GM23338 (cell line): ENCODE measurements around the gene UNKL. TPM values are rescaled to one million over a fixed set of nuclear protein-coding genes. Genes with fewer than 3 reads are reported as not detected.

Source experiments
- ATAC-seq: fragments of 200-7000 bp; cut with Tn5 transposase; 3 replicates; pipeline ENCODE4 v1.9.1; 2020
- DNase-seq: peaks from one replicate; pipeline ENCODE4 v3.0.0-alpha.2; 2015; ENCODE audit warnings: low spot score
- H2AFZ ChIP-seq: fragments of 200-600 bp; sonication (generic); 2 replicates; pipeline ENCODE4 v1.8.0; 2016; ENCODE audit warnings: antibody characterized with exemption, mild to moderate bottlenecking, moderate library complexity
- H3F3A ChIP-seq: fragments of 200-600 bp; sonication (generic); replicated peaks from 2 replicates; pipeline ENCODE4 v1.8.0; 2017; ENCODE audit warnings: antibody characterized with exemption, mixed run types, low read depth
- H3K27ac ChIP-seq: fragments of 200-600 bp; sonication (generic); 2 replicates; pipeline ENCODE4 v1.6.1; 2016; ENCODE audit warnings: low read depth
- H3K27me3 ChIP-seq: fragments of 200-600 bp; sonication (generic); 2 replicates; pipeline ENCODE4 v1.8.0; 2016; ENCODE audit warnings: mild to moderate bottlenecking, mixed run types, moderate library complexity; ENCODE audit not compliant: insufficient read depth
- H3K36me3 ChIP-seq: fragments of 200-600 bp; sonication (generic); 2 replicates; pipeline ENCODE4 v1.8.0; 2016; ENCODE audit warnings: mild to moderate bottlenecking; ENCODE audit not compliant: insufficient read depth
- H3K4me1 ChIP-seq: fragments of 200-600 bp; sonication (generic); 2 replicates; pipeline ENCODE4 v1.8.0; 2016; ENCODE audit warnings: mild to moderate bottlenecking, moderate library complexity; ENCODE audit not compliant: insufficient read depth
- H3K4me2 ChIP-seq: fragments of 200-600 bp; sonication (generic); 2 replicates; pipeline ENCODE4 v1.7.1; 2017; ENCODE audit warnings: mixed run types
- H3K4me3 ChIP-seq: fragments of 200-600 bp; sonication (generic); 2 replicates; pipeline ENCODE4 v1.6.1; 2016; ENCODE audit warnings: mixed run types
- H3K79me2 ChIP-seq: fragments of 200-600 bp; sonication (generic); replicated peaks from 2 replicates; pipeline ENCODE4 v1.8.0; 2017; ENCODE audit warnings: mild to moderate bottlenecking; ENCODE audit not compliant: insufficient read depth
- H3K9me2 ChIP-seq: fragments of 200-600 bp; sonication (generic); 2 replicates; pipeline ENCODE4 v1.8.0; 2017; ENCODE audit not compliant: insufficient read depth
- H4K20me1 ChIP-seq: fragments of 200-600 bp; sonication (generic); replicated peaks from 2 replicates; pipeline ENCODE4 v1.8.0; 2017; ENCODE audit warnings: mild to moderate bottlenecking; ENCODE audit not compliant: insufficient read depth
- H3K27ac Mint-ChIP-seq: 2 replicates; pipeline ENCODE4 v1.8.0; 2020; ENCODE audit warnings: inconsistent platforms, mild to moderate bottlenecking, moderate library complexity, mixed read lengths
- H3K27me3 Mint-ChIP-seq: 3 replicates; pipeline ENCODE4 v1.8.0; 2022; ENCODE audit warnings: low read depth, mild to moderate bottlenecking, moderate library complexity, mixed read lengths, inconsistent platforms; ENCODE audit not compliant: insufficient read depth, poor library complexity
- H3K36me3 Mint-ChIP-seq: 3 replicates; pipeline ENCODE4 v1.8.0; 2021; ENCODE audit warnings: low read depth, mild to moderate bottlenecking, inconsistent platforms, moderate library complexity, mixed read lengths
- H3K4me1 Mint-ChIP-seq: 3 replicates; pipeline ENCODE4 v1.8.0; 2020; ENCODE audit warnings: mild to moderate bottlenecking, inconsistent platforms, mixed read lengths
- H3K4me3 Mint-ChIP-seq: 3 replicates; pipeline ENCODE4 v1.8.0; 2021; ENCODE audit warnings: moderate library complexity, mild to moderate bottlenecking, inconsistent platforms, mixed read lengths
- H3K9me3 Mint-ChIP-seq: 3 replicates; pipeline ENCODE4 v1.8.0; 2020; ENCODE audit warnings: moderate library complexity, mild to moderate bottlenecking, inconsistent platforms, mixed read lengths
- CREB1 ChIP-seq: fragments of 250-450 bp; sonication (Bioruptor Pico); IDR thresholded peaks from 2 replicates; pipeline ENCODE4 v1.5.0; 2020; ENCODE audit warnings: low read depth, mild to moderate bottlenecking, moderate library complexity
- CTCF ChIP-seq, 2 experiments: fragments of 200-600 bp in 1 of 2; sonication (generic) in 1 of 2; conservative IDR thresholded peaks; 2 replicates each; pipeline versions ENCODE4 v1.5.1 to v1.6.1; 2016 to 2017; ENCODE audit warnings: antibody characterized with exemption in 2 of 2, low read depth in 2 of 2, mild to moderate bottlenecking in 2 of 2, moderate library complexity in 1 of 2
- EZH2 ChIP-seq: fragments of 200-600 bp; sonication (generic); IDR thresholded peaks from one replicate; pipeline ENCODE4 v1.8.0; 2017; ENCODE audit warnings: antibody characterized with exemption, mild to moderate bottlenecking, low read depth; ENCODE audit not compliant: unreplicated experiment
- EZH2phosphoT487 ChIP-seq: fragments of 200-600 bp; sonication (generic); IDR thresholded peaks from one replicate; pipeline ENCODE4 v1.8.1; 2018; ENCODE audit warnings: antibody characterized with exemption; ENCODE audit not compliant: unreplicated experiment
- JUNB ChIP-seq: IDR thresholded peaks from one replicate; pipeline ENCODE4 v1.6.1; 2016; ENCODE audit warnings: antibody characterized with exemption; ENCODE audit not compliant: unreplicated experiment
- NANOG ChIP-seq: IDR thresholded peaks from 2 replicates; pipeline ENCODE4 v1.6.1; 2016; ENCODE audit warnings: antibody characterized with exemption, borderline replicate concordance
- POLR2AphosphoS5 ChIP-seq: IDR thresholded peaks from 2 replicates; pipeline ENCODE4 v1.6.1; 2016; ENCODE audit warnings: antibody characterized with exemption, low read depth
- REST ChIP-seq: IDR thresholded peaks from one replicate; pipeline ENCODE4 v1.6.1; 2018; ENCODE audit warnings: antibody characterized with exemption; ENCODE audit not compliant: unreplicated experiment
- STAT1 ChIP-seq: IDR thresholded peaks from one replicate; pipeline ENCODE4 v1.6.1; 2016; ENCODE audit warnings: antibody characterized with exemption; ENCODE audit not compliant: unreplicated experiment
- ZNF114 ChIP-seq: fragments of 250-450 bp; sonication (Bioruptor Pico); IDR thresholded peaks from 2 replicates; pipeline ENCODE4 v1.5.0; 2020; ENCODE audit warnings: mild to moderate bottlenecking, moderate library complexity
- ZNF331 ChIP-seq: fragments of 250-450 bp; sonication (Bioruptor Pico); IDR thresholded peaks from 2 replicates; pipeline ENCODE4 v1.5.0; 2020; ENCODE audit warnings: low read depth, mild to moderate bottlenecking, moderate library complexity
- polyA plus RNA-seq: library from polyadenylated mRNA; unstranded; fragments of >200 nt; fragmentation: Nextera tagmentation; extraction: Ambion mirVana; gene quantifications from 2 replicates; pipeline ENCODE4 v1.2.1, GENCODE V29; 2016
- total RNA-seq: library from RNA; depleted of rRNA; stranded (reverse); fragments of >200 nt; shearing (Covaris generic); gene quantifications from 2 replicates; pipeline ENCODE4 v1.2.3, GENCODE V29; 2014
- TF ChIP-seq, protein P1 (sequence below): IDR thresholded peaks from 2 replicates; pipeline ENCODE4 v1.6.1; 2016; ENCODE audit warnings: antibody characterized with exemption
- TF ChIP-seq, protein P2 (sequence below): fragments of 250-450 bp; sonication (Bioruptor Pico); IDR thresholded peaks from 2 replicates; pipeline ENCODE4 v1.5.0; 2020; ENCODE audit warnings: mild to moderate bottlenecking, moderate library complexity

UNKL gene
- total and polyA plus RNA-seq, 2 experiments from 2014 or later, result 16.7 to 28.7 TPM

DNA sequence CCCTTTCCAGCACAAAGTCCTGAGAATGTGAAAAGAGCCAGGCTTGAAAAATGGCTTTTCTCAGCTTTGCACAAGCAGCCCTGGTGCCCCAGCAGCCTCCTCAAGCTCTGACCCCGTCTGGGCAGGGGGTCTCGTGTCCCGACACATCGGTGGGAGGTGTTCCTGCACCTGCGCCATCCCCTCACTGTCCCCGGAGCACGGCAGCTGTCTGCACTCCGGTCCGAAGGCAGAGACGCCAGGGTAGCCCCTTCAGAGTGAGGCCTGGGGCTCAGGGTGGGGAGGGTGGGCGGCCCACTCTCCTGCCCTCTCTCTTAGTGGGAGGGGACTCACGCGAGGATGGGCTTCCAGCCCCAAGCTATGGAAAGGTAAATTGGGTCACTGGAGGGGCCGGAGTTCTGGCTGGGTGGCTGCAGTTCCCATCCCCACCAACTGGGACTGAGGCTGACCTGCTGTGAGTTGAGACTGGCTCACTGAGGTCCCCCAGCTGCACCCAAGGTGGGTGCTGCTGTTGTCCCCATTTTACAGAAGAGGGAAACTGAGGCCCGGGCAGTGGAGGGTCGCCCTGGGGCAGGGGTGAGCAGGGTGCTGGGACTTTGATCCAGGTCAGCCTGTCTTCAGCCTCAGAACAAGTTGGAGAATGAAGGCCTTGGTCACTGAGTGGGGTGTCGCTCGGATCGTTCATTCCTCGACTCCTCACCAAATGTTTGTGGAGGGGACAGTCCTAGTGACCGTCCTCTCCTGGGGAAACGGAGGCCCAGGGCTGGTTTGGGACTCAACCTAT is 83.4 kb downstream of the UNKL start:
- Histone ChIP-seq H3K36me3 (no peaks in the 10 kb centered on the region), H3K9me2 (no peaks in the 10 kb centered on the region), H3K4me1 (peaks cover 10% of the 10 kb centered on the region), H4K20me1 (no peaks in the 10 kb centered on the region; the same call in 1 of the 2 replicates), H3K4me3 (peak overlapping the region; percentile 72), H3K27me3 (peaks cover 36% of the 10 kb centered on the region), H3F3A (0 out of 2 replicates have a peak, but pooled peaks cover 5% of the 10 kb centered on the region), H2AFZ (no peak overlapping the region), H3K79me2 (no peaks in the 10 kb centered on the region), H3K4me2 (peak overlapping the region; percentile 95), H3K27ac (peak overlapping the region; percentile 75; the same call in 1 of the 2 replicates)
- Mint-ChIP-seq H3K27ac (peak overlapping the region; percentile 90), H3K36me3 (no peaks in the 10 kb centered on the region; the same call in 2 of the 3 replicates), H3K4me1 (peaks cover 17% of the 10 kb centered on the region), H3K27me3 (peaks cover 34% of the 10 kb centered on the region), H3K9me3 (no peaks in the 10 kb centered on the region), H3K4me3 (peak overlapping the region; percentile 76)
- ATAC-seq, result no peak
- DNase-seq, result no peak
- TF ChIP-seq JUNB, result no peak
- TF ChIP-seq ZNF331 (CRISPR knock-in tag), result no peak
- no peak for TF ChIP-seq EZH2phosphoT487
- TF ChIP-seq NANOG, result no peak
- TF ChIP-seq, protein P1, sequence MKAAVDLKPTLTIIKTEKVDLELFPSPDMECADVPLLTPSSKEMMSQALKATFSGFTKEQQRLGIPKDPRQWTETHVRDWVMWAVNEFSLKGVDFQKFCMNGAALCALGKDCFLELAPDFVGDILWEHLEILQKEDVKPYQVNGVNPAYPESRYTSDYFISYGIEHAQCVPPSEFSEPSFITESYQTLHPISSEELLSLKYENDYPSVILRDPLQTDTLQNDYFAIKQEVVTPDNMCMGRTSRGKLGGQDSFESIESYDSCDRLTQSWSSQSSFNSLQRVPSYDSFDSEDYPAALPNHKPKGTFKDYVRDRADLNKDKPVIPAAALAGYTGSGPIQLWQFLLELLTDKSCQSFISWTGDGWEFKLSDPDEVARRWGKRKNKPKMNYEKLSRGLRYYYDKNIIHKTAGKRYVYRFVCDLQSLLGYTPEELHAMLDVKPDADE, result no peak
- TF ChIP-seq ZNF114 (CRISPR knock-in tag), result no peak
- TF ChIP-seq CTCF (conservative IDR thresholded peaks at IDR 0.05; ENCODE audit: low read depth in 2 of 2), result no peak
- TF ChIP-seq CREB1 (CRISPR knock-in tag), result no peak
- no peak for TF ChIP-seq REST
- no peak for TF ChIP-seq STAT1
- TF ChIP-seq, protein P2, sequence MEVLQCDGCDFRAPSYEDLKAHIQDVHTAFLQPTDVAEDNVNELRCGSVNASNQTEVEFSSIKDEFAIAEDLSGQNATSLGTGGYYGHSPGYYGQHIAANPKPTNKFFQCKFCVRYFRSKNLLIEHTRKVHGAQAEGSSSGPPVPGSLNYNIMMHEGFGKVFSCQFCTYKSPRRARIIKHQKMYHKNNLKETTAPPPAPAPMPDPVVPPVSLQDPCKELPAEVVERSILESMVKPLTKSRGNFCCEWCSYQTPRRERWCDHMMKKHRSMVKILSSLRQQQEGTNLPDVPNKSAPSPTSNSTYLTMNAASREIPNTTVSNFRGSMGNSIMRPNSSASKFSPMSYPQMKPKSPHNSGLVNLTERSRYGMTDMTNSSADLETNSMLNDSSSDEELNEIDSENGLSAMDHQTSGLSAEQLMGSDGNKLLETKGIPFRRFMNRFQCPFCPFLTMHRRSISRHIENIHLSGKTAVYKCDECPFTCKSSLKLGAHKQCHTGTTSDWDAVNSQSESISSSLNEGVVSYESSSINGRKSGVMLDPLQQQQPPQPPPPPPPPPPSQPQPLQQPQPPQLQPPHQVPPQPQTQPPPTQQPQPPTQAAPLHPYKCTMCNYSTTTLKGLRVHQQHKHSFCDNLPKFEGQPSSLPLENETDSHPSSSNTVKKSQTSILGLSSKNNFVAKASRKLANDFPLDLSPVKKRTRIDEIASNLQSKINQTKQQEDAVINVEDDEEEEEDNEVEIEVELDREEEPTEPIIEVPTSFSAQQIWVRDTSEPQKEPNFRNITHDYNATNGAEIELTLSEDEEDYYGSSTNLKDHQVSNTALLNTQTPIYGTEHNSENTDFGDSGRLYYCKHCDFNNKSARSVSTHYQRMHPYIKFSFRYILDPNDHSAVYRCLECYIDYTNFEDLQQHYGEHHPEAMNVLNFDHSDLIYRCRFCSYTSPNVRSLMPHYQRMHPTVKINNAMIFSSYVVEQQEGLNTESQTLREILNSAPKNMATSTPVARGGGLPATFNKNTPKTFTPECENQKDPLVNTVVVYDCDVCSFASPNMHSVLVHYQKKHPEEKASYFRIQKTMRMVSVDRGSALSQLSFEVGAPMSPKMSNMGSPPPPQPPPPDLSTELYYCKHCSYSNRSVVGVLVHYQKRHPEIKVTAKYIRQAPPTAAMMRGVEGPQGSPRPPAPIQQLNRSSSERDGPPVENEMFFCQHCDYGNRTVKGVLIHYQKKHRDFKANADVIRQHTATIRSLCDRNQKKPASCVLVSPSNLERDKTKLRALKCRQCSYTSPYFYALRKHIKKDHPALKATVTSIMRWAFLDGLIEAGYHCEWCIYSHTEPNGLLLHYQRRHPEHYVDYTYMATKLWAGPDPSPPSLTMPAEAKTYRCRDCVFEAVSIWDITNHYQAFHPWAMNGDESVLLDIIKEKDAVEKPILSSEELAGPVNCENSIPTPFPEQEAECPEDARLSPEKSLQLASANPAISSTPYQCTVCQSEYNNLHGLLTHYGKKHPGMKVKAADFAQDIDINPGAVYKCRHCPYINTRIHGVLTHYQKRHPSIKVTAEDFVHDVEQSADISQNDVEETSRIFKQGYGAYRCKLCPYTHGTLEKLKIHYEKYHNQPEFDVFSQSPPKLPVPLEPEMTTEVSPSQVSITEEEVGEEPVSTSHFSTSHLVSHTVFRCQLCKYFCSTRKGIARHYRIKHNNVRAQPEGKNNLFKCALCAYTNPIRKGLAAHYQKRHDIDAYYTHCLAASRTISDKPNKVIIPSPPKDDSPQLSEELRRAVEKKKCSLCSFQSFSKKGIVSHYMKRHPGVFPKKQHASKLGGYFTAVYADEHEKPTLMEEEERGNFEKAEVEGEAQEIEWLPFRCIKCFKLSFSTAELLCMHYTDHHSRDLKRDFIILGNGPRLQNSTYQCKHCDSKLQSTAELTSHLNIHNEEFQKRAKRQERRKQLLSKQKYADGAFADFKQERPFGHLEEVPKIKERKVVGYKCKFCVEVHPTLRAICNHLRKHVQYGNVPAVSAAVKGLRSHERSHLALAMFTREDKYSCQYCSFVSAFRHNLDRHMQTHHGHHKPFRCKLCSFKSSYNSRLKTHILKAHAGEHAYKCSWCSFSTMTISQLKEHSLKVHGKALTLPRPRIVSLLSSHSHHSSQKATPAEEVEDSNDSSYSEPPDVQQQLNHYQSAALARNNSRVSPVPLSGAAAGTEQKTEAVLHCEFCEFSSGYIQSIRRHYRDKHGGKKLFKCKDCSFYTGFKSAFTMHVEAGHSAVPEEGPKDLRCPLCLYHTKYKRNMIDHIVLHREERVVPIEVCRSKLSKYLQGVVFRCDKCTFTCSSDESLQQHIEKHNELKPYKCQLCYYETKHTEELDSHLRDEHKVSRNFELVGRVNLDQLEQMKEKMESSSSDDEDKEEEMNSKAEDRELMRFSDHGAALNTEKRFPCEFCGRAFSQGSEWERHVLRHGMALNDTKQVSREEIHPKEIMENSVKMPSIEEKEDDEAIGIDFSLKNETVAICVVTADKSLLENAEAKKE (CRISPR knock-in tag), result no peak
- TF ChIP-seq POLR2AphosphoS5, result no peak
- no peak for TF ChIP-seq EZH2
